Measurements from ENCODE around the gene SLC66A3.

GRCh38 chr2:11129598-11130449 is 25.4 kb upstream of the SLC66A3 start:
- TF ChIP-seq ZNF384 (IDR thresholded peaks at IDR 0.05) (no peak), SUZ12 (IDR thresholded peaks at IDR 0.05) (no peak), TARDBP (IDR thresholded peaks at IDR 0.05) (no peak), LEF1 (IDR thresholded peaks at IDR 0.05; ENCODE audit: borderline replicate concordance) (no peak)
- TF ChIP-seq, protein P1, sequence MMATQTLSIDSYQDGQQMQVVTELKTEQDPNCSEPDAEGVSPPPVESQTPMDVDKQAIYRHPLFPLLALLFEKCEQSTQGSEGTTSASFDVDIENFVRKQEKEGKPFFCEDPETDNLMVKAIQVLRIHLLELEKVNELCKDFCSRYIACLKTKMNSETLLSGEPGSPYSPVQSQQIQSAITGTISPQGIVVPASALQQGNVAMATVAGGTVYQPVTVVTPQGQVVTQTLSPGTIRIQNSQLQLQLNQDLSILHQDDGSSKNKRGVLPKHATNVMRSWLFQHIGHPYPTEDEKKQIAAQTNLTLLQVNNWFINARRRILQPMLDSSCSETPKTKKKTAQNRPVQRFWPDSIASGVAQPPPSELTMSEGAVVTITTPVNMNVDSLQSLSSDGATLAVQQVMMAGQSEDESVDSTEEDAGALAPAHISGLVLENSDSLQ (IDR thresholded peaks at IDR 0.05), result no peak
